Keratinocyte (primary cell): ENCODE data around the gene SOS1. TPM values are rescaled to one million over a fixed set of nuclear protein-coding genes. Genes with fewer than 3 reads are reported as not detected.

Experiments used
- DNase-seq: peaks from one replicate; pipeline ENCODE4 v3.0.0-alpha.2; 2011; ENCODE audit warnings: low read depth, missing footprints, low spot score
- FAIRE-seq: peaks from 2 replicates; lab custom pipeline; 2011; peaks lifted over from hg19 to GRCh38; lab: Jason Lieb, UNC
- H2AFZ ChIP-seq: 2 replicates; pipeline ENCODE4 v1.6.0; 2012; ENCODE audit warnings: low read length, control low read depth, inconsistent platforms; ENCODE audit not compliant: control insufficient read depth
- H3K27ac ChIP-seq: 2 replicates; pipeline ENCODE4 v1.5.1; 2011; ENCODE audit warnings: low read length; ENCODE audit not compliant: control insufficient read depth, insufficient read depth
- H3K27me3 ChIP-seq: 3 replicates; pipeline ENCODE4 v1.6.0; 2011; ENCODE audit warnings: low read length; ENCODE audit not compliant: control insufficient read depth, insufficient read depth; ENCODE audit errors: extremely low read depth
- H3K36me3 ChIP-seq, 2 experiments: 2 replicates in 1 of 2; 3 replicates in 1 of 2; pipeline ENCODE4 v1.5.1; 2011; ENCODE audit warnings: low read length in 2 of 2, mild to moderate bottlenecking in 1 of 2; ENCODE audit not compliant: control insufficient read depth in 2 of 2, insufficient read depth in 2 of 2; ENCODE audit errors: extremely low read depth in 1 of 2
- H3K4me1 ChIP-seq: 3 replicates; pipeline ENCODE4 v1.5.1; 2011; ENCODE audit warnings: low read length; ENCODE audit not compliant: control insufficient read depth, insufficient read depth; ENCODE audit errors: extremely low read depth
- H3K4me2 ChIP-seq: 3 replicates; pipeline ENCODE4 v1.6.0; 2011; ENCODE audit warnings: low read depth, low read length; ENCODE audit not compliant: control insufficient read depth, insufficient read depth; ENCODE audit errors: extremely low read depth
- H3K4me3 ChIP-seq, 3 experiments: fragments of 200-600 bp in 1 of 3; sonication (generic) in 1 of 3; 2 replicates in 2 of 3; 3 replicates in 1 of 3; pipeline ENCODE4 v1.5.1; 2011 to 2016; ENCODE audit warnings: low read length in 3 of 3, mild to moderate bottlenecking in 3 of 3, control low read depth in 2 of 3, inconsistent platforms in 1 of 3, low read depth in 1 of 3, mixed read lengths in 1 of 3, mixed run types in 1 of 3, moderate library complexity in 1 of 3; ENCODE audit not compliant: control insufficient read depth in 2 of 3, insufficient read depth in 2 of 3; ENCODE audit errors: extremely low read depth in 1 of 3
- H3K79me2 ChIP-seq: 2 replicates; pipeline ENCODE4 v1.6.0; 2012; ENCODE audit warnings: low read length; ENCODE audit not compliant: control insufficient read depth, insufficient read depth
- H3K9ac ChIP-seq: 3 replicates; pipeline ENCODE4 v1.6.0; 2011; ENCODE audit warnings: low read length; ENCODE audit not compliant: control insufficient read depth, insufficient read depth; ENCODE audit errors: extremely low read depth
- H3K9me1 ChIP-seq: 3 replicates; pipeline ENCODE4 v1.6.0; 2011; ENCODE audit warnings: low read length; ENCODE audit not compliant: control insufficient read depth, insufficient read depth; ENCODE audit errors: extremely low read depth
- H3K9me3 ChIP-seq: 2 replicates; pipeline ENCODE4 v1.5.1; 2012; ENCODE audit warnings: low read depth, low read length; ENCODE audit not compliant: control insufficient read depth
- H4K20me1 ChIP-seq: 3 replicates; pipeline ENCODE4 v1.6.0; 2011; ENCODE audit warnings: low read length; ENCODE audit not compliant: control insufficient read depth, insufficient read depth; ENCODE audit errors: extremely low read depth
- CTCF ChIP-seq, 3 experiments: IDR thresholded peaks in 1 of 3; conservative IDR thresholded peaks in 1 of 3; optimal IDR thresholded peaks in 1 of 3; 2 replicates in 2 of 3; 3 replicates in 1 of 3; pipeline versions ENCODE3 to v1.5.1; 2011; ENCODE audit warnings: low read length in 3 of 3, mild to moderate bottlenecking in 3 of 3, moderate library complexity in 2 of 3, control low read depth in 1 of 3, inconsistent platforms in 1 of 3; ENCODE audit not compliant: insufficient read depth in 2 of 3; ENCODE audit errors: extremely low read depth in 1 of 3
- EZH2 ChIP-seq: IDR thresholded peaks from one replicate; pipeline ENCODE4 v1.6.1; 2012; ENCODE audit warnings: inconsistent platforms, mild to moderate bottlenecking, low read length, moderate library complexity
- dilution Hi-C: fragments of 300-500 bp; cut with MboI; formaldehyde crosslinking; loops from one replicate; pipeline ENCODE4 v1.7.0; 2020; ENCODE audit warnings: low sequenced_read_pairs; ENCODE audit not compliant: extremely low pct_ligation_motif_present
- polyA plus RNA-seq, 5 experiments: library from polyadenylated mRNA; depleted of rRNA in 3 of 5; stranded (reverse) in 3 of 5; stranded (forward) in 1 of 5; unstranded in 1 of 5; fragments of >200 nt; gene quantifications; 1 replicate in 1 of 5; 2 replicates in 3 of 5; 3 replicates in 1 of 5; pipeline versions ENCODE4 v1.2.1 to v1.2.3, GENCODE V29; 2011 to 2012; ENCODE audit warnings: missing spikeins in 2 of 5, low read depth in 1 of 5, low replicate concordance in 1 of 5

SOS1 gene
- polyA plus RNA-seq, 1 donor (not counting 4 experiments of a cell fraction or from before 2014, with no cell fraction given): 21.5 TPM

- no peak for FAIRE-seq
- H3K27ac ChIP-seq: no peak overlapping the region
- dilution Hi-C loops: no loop called here
- no peak overlapping the region for H3K9ac ChIP-seq
- no peak for DNase-seq
- no peak overlapping the region for H2AFZ ChIP-seq
- H3K79me2 ChIP-seq: no peaks in the 10 kb centered on the region
- H3K9me1 ChIP-seq: no peaks in the 10 kb centered on the region
- no peaks in the 10 kb centered on the region for H3K9me3 ChIP-seq
- H4K20me1 ChIP-seq: no peaks in the 10 kb centered on the region
- H3K4me2 ChIP-seq: no peak overlapping the region
- peaks cover 7 to 14% of the 10 kb centered on the region in 2 experiments for H3K36me3 ChIP-seq
- no peak overlapping the region for H3K4me3 ChIP-seq
- TF ChIP-seq CTCF (optimal IDR thresholded peaks at IDR 0.05 in 1 of 3, IDR thresholded peaks at IDR 0.05 in 1 of 3, conservative IDR thresholded peaks at IDR 0.05 in 1 of 3; ENCODE audit: extremely low read depth in 1 of 3, insufficient read depth in 2 of 3, low read length in 3 of 3) (no peak), EZH2 (no peak)
- no peaks in the 10 kb centered on the region for H3K4me1 ChIP-seq
- H3K27me3 ChIP-seq: no peaks in the 10 kb centered on the region
Measured at GRCh38 chr2:38982498-38982897, 138.4 kb downstream of the SOS1 start.

DNA sequence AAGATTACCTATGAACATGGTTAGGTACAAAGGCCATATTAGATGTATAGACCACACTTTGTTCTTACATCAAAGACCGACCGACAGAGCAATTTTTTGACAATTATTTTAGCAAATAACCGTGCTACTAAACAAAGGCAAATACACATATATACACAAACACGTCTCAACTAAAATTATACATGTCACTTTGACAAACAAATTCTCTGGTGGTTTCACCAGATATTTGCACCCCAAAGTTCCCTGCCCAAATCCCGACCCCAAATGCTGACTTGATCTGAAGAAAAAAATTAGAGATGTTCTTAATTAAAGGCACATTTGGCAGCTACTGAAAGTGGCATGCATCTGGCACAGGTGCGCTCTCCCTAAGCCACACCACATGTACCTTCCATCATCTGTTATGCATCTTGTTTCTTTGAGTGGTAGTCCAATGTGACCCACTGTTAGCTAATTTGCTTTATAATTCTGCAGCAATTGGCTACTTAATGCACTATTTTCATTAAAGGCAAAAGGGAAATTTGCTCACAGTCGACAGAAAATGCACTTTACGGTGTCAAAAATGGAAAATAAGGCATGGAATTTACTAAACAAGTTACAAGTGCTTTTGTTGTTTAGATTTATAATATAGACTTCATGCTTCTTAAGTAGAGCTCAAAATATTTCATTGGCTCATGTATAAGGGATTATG lies 139.0 kb downstream of the SOS1 start:
- dilution Hi-C loops: no loop called here
- no peak for FAIRE-seq
- H4K20me1 ChIP-seq: no peaks in the 10 kb centered on the region
- H3K4me1 ChIP-seq: no peaks in the 10 kb centered on the region
- no peak for DNase-seq
- H3K9ac ChIP-seq: no peak overlapping the region
- H3K9me3 ChIP-seq: no peaks in the 10 kb centered on the region
- TF ChIP-seq EZH2 (no peak), CTCF (optimal IDR thresholded peaks at IDR 0.05 in 1 of 3, IDR thresholded peaks at IDR 0.05 in 1 of 3, conservative IDR thresholded peaks at IDR 0.05 in 1 of 3; ENCODE audit: extremely low read depth in 1 of 3, insufficient read depth in 2 of 3, low read length in 3 of 3) (no peak)
- no peaks in the 10 kb centered on the region for H3K27me3 ChIP-seq
- H3K4me3 ChIP-seq: no peak overlapping the region
- no peak overlapping the region for H2AFZ ChIP-seq
- no peaks in the 10 kb centered on the region for H3K9me1 ChIP-seq
- H3K27ac ChIP-seq: no peak overlapping the region
- peaks cover 7 to 14% of the 10 kb centered on the region in 2 experiments for H3K36me3 ChIP-seq
- no peak overlapping the region for H3K4me2 ChIP-seq
- no peaks in the 10 kb centered on the region for H3K79me2 ChIP-seq
